ENCODE results near the gene ITPR1. TPM values are rescaled to one million over a fixed set of nuclear protein-coding genes. Genes with fewer than 3 reads are reported as not detected.

The ITPR1 gene
- total RNA-seq, 1 experiment from 2014 or later, result 7.5 TPM

- CTCF ChIA-PET, result interaction anchor here (0.6 to 1.1 kb wide), 3 partner anchors 26 to 202 kb away, joined by 3 to 6 read pairs (median 4); no protein-coding TSS in a partner anchor
- DNase-seq (ENCODE audit: unreplicated experiment), result no peak
- Mint-ChIP-seq H3K36me3 (ENCODE audit: insufficient read depth, unreplicated experiment) (no peaks in the 10 kb centered on the region), H3K9me3 (ENCODE audit: unreplicated experiment) (no peaks in the 10 kb centered on the region), H3K4me1 (ENCODE audit: insufficient read depth, unreplicated experiment) (no peaks in the 10 kb centered on the region), H3K4me3 (ENCODE audit: unreplicated experiment) (no peak overlapping the region), H3K27ac (ENCODE audit: low read depth, unreplicated experiment) (no peak overlapping the region), H3K27me3 (ENCODE audit: insufficient read depth, unreplicated experiment) (no peaks in the 10 kb centered on the region)
- POLR2A ChIA-PET, result no interaction called here
- BruUV-seq (replicated peaks), result no TSS peak
- intact Hi-C loops (cut with micrococcal nuclease), result no loop called here
- TF ChIP-seq, protein P1, sequence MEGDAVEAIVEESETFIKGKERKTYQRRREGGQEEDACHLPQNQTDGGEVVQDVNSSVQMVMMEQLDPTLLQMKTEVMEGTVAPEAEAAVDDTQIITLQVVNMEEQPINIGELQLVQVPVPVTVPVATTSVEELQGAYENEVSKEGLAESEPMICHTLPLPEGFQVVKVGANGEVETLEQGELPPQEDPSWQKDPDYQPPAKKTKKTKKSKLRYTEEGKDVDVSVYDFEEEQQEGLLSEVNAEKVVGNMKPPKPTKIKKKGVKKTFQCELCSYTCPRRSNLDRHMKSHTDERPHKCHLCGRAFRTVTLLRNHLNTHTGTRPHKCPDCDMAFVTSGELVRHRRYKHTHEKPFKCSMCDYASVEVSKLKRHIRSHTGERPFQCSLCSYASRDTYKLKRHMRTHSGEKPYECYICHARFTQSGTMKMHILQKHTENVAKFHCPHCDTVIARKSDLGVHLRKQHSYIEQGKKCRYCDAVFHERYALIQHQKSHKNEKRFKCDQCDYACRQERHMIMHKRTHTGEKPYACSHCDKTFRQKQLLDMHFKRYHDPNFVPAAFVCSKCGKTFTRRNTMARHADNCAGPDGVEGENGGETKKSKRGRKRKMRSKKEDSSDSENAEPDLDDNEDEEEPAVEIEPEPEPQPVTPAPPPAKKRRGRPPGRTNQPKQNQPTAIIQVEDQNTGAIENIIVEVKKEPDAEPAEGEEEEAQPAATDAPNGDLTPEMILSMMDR (IDR thresholded peaks at IDR 0.05; ENCODE audit: unreplicated experiment), result no peak
These were observed 58.8 kb downstream of the ITPR1 start for GRCh38 chr3:4551794-4552442.

DNA sequence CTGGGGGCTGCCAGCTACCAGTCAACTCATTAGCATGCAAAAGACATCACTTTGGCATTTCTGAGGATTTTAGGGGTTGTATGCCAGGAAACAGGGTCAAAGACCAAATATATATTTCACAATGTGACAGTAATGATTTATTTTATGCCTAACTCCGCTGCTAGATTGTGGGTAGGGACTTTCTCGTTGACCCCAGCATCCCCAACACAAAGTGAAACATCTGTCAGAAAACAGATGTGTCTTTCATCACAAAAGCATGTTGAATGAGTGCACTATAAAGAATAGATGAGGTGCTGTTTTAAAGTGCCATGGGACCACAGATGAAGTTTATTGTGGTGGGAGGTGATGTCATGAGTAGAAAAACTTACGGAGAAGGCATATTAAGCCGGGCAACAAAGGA, 59.7 kb downstream of the ITPR1 start:
- Mint-ChIP-seq H3K36me3 (ENCODE audit: insufficient read depth, unreplicated experiment) (no peaks in the 10 kb centered on the region), H3K4me1 (ENCODE audit: insufficient read depth, unreplicated experiment) (no peaks in the 10 kb centered on the region), H3K27me3 (ENCODE audit: insufficient read depth, unreplicated experiment) (no peaks in the 10 kb centered on the region), H3K4me3 (ENCODE audit: unreplicated experiment) (no peak overlapping the region), H3K27ac (ENCODE audit: low read depth, unreplicated experiment) (no peak overlapping the region), H3K9me3 (ENCODE audit: unreplicated experiment) (no peaks in the 10 kb centered on the region)
- no TSS peak for BruUV-seq (replicated peaks)
- no peak for DNase-seq (ENCODE audit: unreplicated experiment)
- ChIA-PET CTCF (interaction anchor here (1.1 kb wide), 1 partner anchor 203 kb away, joined by 3 read pairs; no protein-coding TSS in a partner anchor), POLR2A (no interaction called here)
- TF ChIP-seq, protein P1 (IDR thresholded peaks at IDR 0.05; ENCODE audit: unreplicated experiment), result no peak
- intact Hi-C loops (cut with micrococcal nuclease), result no loop called here

DNA sequence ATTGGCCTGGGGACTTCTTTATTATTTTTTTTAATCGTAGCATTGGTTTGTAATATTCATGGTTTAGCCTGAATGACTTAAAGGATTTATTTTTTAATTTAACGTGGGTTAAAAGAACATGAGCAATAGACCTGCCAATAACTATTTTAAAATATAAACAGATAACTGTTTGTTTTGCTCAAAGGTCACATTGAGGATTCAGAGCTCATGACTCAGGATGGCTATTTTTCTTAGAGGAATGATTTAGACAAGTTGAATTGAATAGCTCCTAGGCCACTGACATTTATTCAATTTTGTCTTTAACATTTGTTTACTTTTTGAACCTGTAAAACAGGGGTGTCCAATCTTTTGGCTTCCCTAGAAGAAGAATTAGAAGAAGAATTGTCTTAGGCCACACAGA, 68.5 kb downstream of the ITPR1 start:
- no TSS peak for BruUV-seq (replicated peaks)
- H3K27me3 Mint-ChIP-seq (ENCODE audit: insufficient read depth, unreplicated experiment), result no peaks in the 10 kb centered on the region
- CTCF ChIA-PET, result interaction anchor here (0.6 to 1.7 kb wide), 7 partner anchors 9 to 1993 kb away, joined by 3 to 5 read pairs (median 4); partner anchors contain the start of gene ITPR1
- H3K4me1 Mint-ChIP-seq (ENCODE audit: insufficient read depth, unreplicated experiment), result no peaks in the 10 kb centered on the region
- no peak overlapping the region for H3K4me3 Mint-ChIP-seq (ENCODE audit: unreplicated experiment)
- H3K36me3 Mint-ChIP-seq (ENCODE audit: insufficient read depth, unreplicated experiment), result no peaks in the 10 kb centered on the region
- intact Hi-C loops (cut with micrococcal nuclease), result no loop called here
- no peak for DNase-seq (ENCODE audit: unreplicated experiment)
- TF ChIP-seq, protein P1 (IDR thresholded peaks at IDR 0.05; ENCODE audit: unreplicated experiment), result no peak
- no peak overlapping the region for H3K27ac Mint-ChIP-seq (ENCODE audit: low read depth, unreplicated experiment)
- H3K9me3 Mint-ChIP-seq (ENCODE audit: unreplicated experiment), result peaks cover 7% of the 10 kb centered on the region
- POLR2A ChIA-PET, result no interaction called here

DNA sequence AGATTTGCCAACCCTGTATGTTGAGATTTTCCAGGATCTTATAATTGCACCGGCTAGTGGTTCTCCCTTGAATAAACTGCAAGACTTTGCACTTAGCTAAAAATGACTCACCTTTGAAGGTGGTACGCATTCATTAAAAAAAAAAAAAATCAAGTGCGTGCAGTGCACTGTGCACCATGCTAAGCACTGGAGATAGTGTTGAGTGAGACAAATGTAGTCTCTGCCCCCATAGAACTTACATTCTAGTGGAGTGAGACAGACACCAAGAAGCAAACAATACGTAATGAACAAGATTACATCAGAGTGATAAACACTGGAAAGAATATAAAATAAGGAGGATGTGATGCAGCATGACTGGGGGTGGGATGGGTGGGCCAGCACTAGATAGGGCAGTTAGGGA, 69.4 kb downstream of the ITPR1 start:
- POLR2A ChIA-PET, result no interaction called here
- H3K36me3 Mint-ChIP-seq (ENCODE audit: insufficient read depth, unreplicated experiment), result no peaks in the 10 kb centered on the region
- BruUV-seq (replicated peaks), result no TSS peak
- CTCF ChIA-PET, result interaction anchor here (0.6 to 1.4 kb wide), 3 partner anchors 11 to 63 kb away, joined by 3 to 4 read pairs (median 3); no protein-coding TSS in a partner anchor
- no peaks in the 10 kb centered on the region for H3K4me1 Mint-ChIP-seq (ENCODE audit: insufficient read depth, unreplicated experiment)
- DNase-seq (ENCODE audit: unreplicated experiment), result no peak
- no peaks in the 10 kb centered on the region for H3K27me3 Mint-ChIP-seq (ENCODE audit: insufficient read depth, unreplicated experiment)
- peaks cover 7% of the 10 kb centered on the region for H3K9me3 Mint-ChIP-seq (ENCODE audit: unreplicated experiment)
- intact Hi-C loops (cut with micrococcal nuclease), result no loop called here
- TF ChIP-seq, protein P1 (IDR thresholded peaks at IDR 0.05; ENCODE audit: unreplicated experiment), result no peak
- no peak overlapping the region for H3K4me3 Mint-ChIP-seq (ENCODE audit: unreplicated experiment)
- H3K27ac Mint-ChIP-seq (ENCODE audit: low read depth, unreplicated experiment), result no peak overlapping the region
